GM21367 (cell line): ENCODE data around the gene CWH43.
A peak's percentile ranks its signal among the peaks of the same experiment; 100 is the strongest.
"Not testable (repeated sequence)": the region's sequence is repeated elsewhere in the genome, so short reads cannot be mapped to it uniquely, and the experiment has no call there.

ENCODE experiments used
- ATAC-seq: cut with Tn5 transposase; IDR thresholded peaks from one replicate; pipeline ENCODE4 v1.9.1; 2021; ENCODE audit not compliant: unreplicated experiment

The CWH43 gene

DNA sequence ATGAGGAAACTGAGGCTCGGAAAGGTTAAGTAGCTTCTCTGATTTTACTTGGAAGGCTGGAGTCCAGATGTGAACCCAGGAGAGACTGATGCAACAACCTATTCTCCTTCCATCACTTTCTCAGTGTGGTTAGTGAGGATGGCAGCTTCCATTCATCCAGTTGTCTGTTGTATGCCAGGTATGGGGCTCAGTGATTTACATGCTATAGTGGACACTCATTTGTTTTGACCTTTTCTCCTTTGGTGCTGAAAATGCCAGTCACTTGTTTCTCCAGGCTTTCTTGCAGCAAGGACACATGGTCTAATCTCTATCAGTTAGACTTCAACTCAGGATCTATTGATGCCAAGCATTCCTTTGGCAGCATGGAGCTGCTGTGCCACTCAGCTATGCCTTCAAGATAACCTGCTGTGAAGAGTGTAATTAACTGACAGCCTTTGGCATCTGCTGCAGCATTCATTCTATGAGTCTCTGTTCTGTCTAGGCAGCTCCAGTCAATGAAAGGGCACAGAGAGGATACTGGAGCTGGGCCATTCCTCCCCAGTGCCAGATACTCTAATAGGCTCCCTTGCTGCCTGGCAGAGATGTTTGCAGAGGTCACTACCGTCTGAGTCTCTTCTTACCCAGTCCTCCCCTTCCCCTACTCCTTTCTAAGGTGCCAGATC, 11.0 kb upstream of the CWH43 start:
- ATAC-seq = no peak

DNA sequence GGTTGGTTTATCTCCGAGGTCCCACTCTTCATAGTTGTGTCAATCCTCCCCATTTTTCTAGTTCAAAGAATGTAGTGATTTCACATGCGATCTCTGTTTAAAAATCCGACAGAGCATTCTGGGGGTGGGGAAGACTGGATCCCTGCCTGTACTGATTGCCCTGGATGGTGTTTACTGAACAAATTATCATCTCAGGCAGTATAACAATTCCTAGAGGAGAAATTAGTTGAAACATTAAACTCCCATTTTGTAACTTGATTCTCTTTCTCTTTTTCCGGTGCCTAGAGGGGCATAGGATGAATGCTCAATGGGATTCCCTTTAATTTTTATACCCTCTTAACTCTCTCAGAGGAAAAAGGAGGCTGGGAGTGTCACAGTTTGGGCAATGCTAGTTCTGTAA, 10.0 kb upstream of the CWH43 start:
- no peak for ATAC-seq

- no peak for ATAC-seq
These were observed 6.0 kb upstream of the CWH43 start for GRCh38 chr4:48979914-48980579.

- ATAC-seq = not testable (repeated sequence)
These were observed 2.1 kb upstream of the CWH43 start for GRCh38 chr4:48984005-48984404.

DNA sequence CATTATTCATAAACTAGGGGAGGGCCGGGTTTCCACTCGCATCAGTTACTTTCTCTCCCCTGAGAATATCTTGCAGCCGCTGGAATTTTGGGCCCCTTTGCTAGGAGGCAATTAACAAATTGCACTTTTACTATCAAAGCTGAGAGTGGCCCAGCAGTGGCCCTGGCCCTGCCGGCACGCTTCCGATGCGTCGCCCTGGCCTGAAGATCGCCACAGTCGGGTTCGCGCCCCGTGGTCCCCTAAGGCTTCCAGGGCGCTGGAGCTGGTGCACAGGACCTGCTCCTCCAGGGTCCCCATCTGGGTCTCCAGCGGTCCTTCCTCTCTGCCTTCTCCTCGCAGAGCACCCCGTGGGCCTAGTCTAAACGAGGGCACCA, 486 bp upstream of the CWH43 start:
- ATAC-seq = no peak

DNA sequence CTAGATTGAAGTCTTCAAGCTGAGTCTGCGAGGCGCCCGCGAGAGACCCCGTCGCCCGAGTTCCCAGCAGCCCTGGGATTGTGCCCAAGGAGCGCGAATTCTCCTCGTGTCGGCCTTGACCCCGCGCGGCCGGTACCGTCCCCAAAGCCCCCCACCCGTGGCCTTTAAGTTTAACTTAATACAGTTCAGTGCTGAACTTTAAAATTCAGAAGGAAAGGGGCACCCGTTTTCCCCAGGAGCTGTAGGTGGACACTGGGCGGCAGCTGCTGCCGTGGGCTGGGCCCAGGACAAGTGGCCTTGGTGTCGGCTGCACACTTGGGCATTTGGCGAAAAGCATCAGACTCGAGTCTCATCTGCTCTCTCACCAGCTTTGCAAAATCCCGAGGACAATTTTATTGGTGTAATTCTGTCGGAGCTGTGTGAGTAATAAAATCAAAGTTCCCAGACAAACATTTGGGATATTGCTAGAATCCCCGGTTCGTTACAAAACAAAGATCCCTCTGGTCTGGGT, 634 bp downstream of the CWH43 start:
- no peak for ATAC-seq

DNA sequence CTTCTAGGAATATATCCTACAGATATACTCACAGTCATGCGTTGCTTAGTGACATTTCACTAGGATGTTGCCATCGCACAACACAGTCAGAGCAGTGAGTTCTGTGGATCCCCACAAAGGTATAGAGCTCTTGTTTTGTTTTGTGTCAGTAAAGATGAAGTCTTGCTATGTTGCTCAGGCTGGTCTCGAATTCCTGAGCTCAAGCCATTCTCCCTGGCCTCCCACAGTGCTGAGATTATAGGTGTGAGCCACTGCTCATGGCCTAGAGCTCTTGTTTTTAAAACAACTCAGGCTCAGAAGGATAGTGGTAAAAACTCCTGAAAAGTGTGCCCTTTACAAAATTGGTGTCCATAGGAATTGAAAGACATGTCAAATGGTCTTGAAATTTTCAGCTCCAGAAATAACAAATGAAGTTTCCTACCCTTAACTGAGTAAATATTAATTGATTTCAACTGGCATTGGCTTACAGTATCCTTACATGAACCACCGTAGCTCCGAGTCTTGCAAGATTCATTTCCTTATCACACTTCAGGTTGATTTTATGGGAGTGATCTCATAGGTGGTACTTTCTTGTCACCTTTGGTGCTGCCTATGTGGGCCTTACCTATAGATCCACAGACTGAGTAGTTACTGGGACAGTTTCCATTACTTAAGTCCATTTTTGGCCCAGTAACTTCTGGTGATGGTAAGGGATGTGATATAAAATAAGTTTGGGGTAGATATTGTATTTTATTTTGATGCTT, 3.6 kb downstream of the CWH43 start:
- ATAC-seq = no peak

- ATAC-seq = no peak
These were observed 5.3 kb downstream of the CWH43 start for GRCh38 chr4:48991357-48991756.

GRCh38 chr4:48997962-48998361, 11.9 kb downstream of the CWH43 start:
- ATAC-seq = no peak

GRCh38 chr4:48998440-48998839, 12.4 kb downstream of the CWH43 start:
- ATAC-seq = no peak

DNA sequence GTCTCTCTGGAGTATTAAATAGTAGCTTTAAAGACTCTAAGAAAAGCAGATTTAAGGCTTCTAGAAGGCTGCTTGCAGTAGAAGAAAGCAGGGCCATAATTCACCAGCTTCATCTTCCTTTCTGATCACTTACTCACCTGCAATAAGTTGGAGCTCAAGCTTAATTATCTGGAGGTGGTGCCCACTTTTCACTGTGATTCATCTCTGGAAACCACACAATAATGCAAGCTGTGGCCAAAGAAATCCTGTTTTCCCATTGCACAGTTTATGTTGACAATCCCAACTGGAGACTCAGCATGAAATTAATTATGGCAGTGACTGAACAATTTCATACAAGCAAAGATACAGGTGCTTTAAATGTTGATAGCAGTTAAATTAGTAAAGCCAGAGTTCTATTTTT, 14.7 kb downstream of the CWH43 start:
- no peak for ATAC-seq

- ATAC-seq = no peak
These were observed 16.9 kb downstream of the CWH43 start for GRCh38 chr4:49002931-49003330.

GRCh38 chr4:49018718-49019295, 32.7 kb downstream of the CWH43 start:
- ATAC-seq = no peak

DNA sequence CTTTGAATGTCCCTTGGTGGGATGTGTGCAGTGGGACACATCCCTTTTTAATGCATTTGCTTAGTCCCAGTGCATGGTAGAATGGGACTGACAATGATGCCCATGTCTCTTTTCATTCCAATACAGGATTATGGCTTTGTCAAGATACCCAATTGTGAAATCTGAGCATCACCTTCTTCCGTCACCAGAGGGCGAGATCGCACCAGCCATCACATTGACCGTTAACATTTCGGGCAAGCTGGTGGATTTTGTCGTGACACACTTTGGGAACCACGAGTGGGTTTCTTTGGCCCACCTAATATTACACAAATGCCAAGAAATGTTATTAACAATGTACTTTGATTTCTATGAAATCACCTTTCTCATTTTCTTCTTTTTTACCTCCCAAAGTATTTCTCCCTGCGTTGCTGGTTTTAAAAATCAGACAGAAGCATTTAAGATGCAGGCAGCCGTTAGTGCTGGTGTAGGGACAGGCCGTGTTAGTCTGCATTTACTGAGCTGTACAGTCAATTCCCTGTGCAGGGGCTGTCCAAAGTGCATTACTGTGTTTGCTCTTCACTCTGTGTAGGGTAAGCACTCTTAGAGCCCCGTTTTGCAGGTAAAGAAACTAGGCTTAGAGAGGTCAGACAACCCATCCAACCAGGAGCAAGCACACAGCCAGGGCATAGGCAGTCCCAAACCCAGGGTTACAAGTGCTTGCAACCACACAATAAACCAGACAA, 46.5 kb downstream of the CWH43 start:
- ATAC-seq = no peak

- no peak for ATAC-seq
These were observed 50.5 kb downstream of the CWH43 start for GRCh38 chr4:49036528-49036927.

DNA sequence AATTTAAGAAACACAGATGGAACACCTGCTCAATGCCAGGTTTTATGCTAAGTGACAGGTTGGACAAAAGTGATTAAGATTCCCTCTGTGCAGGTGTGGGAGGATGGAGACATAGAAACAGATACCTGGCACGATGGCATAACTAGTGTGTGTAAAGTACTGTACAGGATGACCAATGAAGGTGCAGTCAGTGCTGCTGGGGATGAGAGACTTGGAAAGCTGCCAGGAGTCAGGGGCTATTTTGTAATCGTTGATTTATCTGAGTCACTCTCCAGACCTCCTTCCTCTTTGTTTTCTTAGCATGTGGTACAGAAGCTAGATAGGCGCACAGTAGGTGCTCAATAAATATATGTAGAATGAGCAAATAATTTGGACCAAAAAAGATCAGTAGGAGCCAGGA, 58.2 kb downstream of the CWH43 start:
- no peak for ATAC-seq

DNA sequence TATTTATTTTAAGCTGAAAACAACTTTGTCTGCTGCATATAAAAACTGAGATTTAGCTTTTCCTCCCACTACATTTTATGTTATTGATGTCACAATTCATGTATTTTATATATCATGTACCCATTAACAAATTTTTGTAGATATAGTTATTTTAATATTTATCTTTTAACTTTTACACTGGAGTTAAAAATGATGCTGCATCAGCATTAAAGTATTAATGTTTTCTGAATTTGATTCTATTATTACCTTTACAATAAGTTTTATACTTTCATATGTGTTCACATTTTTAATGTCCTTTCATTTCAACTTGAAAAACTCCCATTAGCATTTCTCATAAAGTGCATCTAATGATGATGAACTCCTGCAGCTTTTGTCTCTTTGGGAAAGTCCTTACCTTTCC, 72.2 kb downstream of the CWH43 start:
- ATAC-seq = no peak

DNA sequence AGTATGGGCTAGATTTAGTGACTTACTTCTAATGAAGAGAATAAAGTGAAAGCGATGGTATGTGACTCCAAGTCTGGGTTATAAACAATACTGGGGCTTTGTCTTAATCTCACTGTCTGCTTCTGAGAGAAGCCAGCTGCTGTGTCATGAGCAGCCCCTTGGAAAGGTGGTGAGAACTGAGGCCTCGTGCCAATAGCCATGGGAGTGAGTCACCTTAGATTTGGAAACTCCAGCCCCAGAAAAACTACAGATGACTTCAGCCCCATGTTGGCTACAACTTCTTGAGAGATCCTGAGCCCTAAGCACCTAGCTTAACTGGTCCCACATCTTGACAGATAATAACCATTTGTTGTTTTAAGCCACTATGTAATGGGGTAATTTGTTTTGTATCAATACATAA, 77.6 kb downstream of the CWH43 start:
- ATAC-seq = no peak

GRCh38 chr4:49072196-49072595, 86.1 kb downstream of the CWH43 start:
- not testable (repeated sequence) for ATAC-seq

DNA sequence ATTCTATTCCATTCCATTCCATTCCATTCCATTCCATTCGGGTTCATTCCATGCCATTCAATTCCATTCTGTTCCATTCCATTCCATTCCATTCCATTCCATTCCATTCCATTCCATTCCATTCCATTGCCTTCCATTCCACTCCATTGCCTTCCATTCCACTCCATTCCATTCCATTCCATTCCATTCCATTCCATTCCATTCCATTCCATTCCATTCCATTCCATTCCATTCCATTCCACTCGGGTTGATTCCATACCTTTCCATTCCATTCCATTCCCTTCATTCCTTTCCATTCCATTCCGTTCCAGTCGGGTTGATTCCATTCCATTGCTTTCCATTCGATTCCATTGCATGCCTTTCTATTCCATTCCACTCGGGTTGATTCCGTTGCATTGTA, 105.8 kb downstream of the CWH43 start:
- ATAC-seq = not testable (repeated sequence)

DNA sequence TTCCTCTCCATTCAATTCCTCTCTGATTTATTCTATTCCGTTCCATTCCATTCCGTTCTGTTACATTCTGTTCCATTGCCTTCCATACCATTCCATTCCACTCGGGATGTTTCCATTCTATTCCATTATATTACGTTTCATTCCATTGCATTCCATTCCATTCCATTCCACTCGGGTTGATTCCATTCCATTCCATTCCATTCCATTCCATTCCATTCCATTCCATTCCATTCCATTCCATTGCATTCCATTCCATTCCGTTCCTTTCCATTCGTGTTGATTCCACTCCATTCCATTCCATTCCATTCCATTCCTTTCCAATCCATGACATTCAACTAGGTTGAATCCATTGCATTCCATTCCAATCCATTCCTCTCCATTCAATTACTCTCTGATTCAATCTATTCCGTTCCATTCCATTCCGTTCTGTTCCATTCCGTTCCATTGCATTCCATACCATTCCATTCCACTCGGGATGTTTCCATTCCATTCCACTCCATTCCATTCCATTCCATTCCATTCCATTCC, 106.6 kb downstream of the CWH43 start:
- peak; percentile 51 for ATAC-seq
